IPS DF 6.9 (cell line): Measurements from ENCODE around the gene TMEM109.

Source experiments
- DNase-seq: peaks from one replicate; pipeline ENCODE4 v3.0.0-alpha.2; 2013; ENCODE audit warnings: low read depth, low spot score
- H3K27ac ChIP-seq: one replicate; pipeline ENCODE4 v1.5.1; 2013; ENCODE audit warnings: low read length, control low read depth
- H3K27me3 ChIP-seq: 2 replicates; pipeline ENCODE4 v1.6.1; 2013; ENCODE audit warnings: mild to moderate bottlenecking, low read length; ENCODE audit not compliant: control insufficient read depth, insufficient read depth
- H3K36me3 ChIP-seq: 2 replicates; pipeline ENCODE4 v1.6.1; 2013; ENCODE audit warnings: low read length; ENCODE audit not compliant: control insufficient read depth, insufficient read depth
- H3K4me1 ChIP-seq: 2 replicates; pipeline ENCODE4 v1.6.1; 2013; ENCODE audit warnings: low read length; ENCODE audit not compliant: control insufficient read depth, insufficient read depth
- H3K4me3 ChIP-seq: 2 replicates; pipeline ENCODE4 v1.5.1; 2013; ENCODE audit warnings: mild to moderate bottlenecking, low read length
- H3K9me3 ChIP-seq: 2 replicates; pipeline ENCODE4 v1.6.1; 2013; ENCODE audit warnings: low read length, inconsistent platforms; ENCODE audit not compliant: control insufficient read depth, insufficient read depth
- WGBS: extraction: QIAGEN DNeasy Blood & Tissue Kit; methylation state at CpG from one replicate; pipeline ENCODE4 v1.1.7; 2013; ENCODE audit warnings: mixed read lengths, missing lambda C conversion rate; ENCODE audit not compliant: insufficient read length, insufficient coverage; 5-methylcytosine and 5-hydroxymethylcytosine counted together

Gene TMEM109

GRCh38 chr11:60968223-60968622 lies 54.3 kb downstream of the TMEM109 start:
- no peak overlapping the region for H3K27ac ChIP-seq
- no peak overlapping the region for H3K4me3 ChIP-seq
- H3K9me3 ChIP-seq, result no peaks in the 10 kb centered on the region
- H3K4me1 ChIP-seq, result no peaks in the 10 kb centered on the region
- H3K36me3 ChIP-seq, result no peaks in the 10 kb centered on the region
- no peaks in the 10 kb centered on the region for H3K27me3 ChIP-seq
- no CpG with 5 or more reads among the region's 1 CpG for WGBS
- no peak for DNase-seq

DNA sequence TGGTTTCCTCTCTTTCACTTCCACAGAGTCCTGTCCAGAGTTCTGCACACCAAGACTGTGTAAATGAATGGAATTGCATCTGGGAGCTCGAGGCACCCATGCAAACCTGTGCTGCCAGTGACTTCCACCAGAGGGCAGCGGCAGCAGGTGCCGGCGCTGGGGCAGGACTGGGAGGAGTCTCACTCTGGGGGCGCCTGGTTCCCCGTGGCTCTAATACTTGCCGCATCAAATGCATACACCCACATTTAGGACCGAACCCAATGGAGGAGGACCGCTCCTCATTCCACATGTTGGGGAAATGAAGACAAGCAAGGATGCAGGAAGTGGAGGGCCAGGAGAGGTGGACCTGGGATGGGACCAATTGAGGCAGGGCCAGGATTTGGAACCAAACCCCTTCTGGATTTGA lies 56.4 kb downstream of the TMEM109 start:
- H3K4me3 ChIP-seq, result no peak overlapping the region
- no peaks in the 10 kb centered on the region for H3K9me3 ChIP-seq
- H3K27ac ChIP-seq, result no peak overlapping the region
- WGBS, result no CpG with 5 or more reads among the region's 9 CpGs
- no peaks in the 10 kb centered on the region for H3K36me3 ChIP-seq
- DNase-seq, result no peak
- no peaks in the 10 kb centered on the region for H3K27me3 ChIP-seq
- H3K4me1 ChIP-seq, result no peaks in the 10 kb centered on the region

GRCh38 chr11:60970890-60971289 lies 56.9 kb downstream of the TMEM109 start:
- no CpG with 5 or more reads among the region's 5 CpGs for WGBS
- no peak overlapping the region for H3K27ac ChIP-seq
- H3K4me1 ChIP-seq, result no peaks in the 10 kb centered on the region
- H3K9me3 ChIP-seq, result no peaks in the 10 kb centered on the region
- DNase-seq, result no peak
- H3K27me3 ChIP-seq, result no peaks in the 10 kb centered on the region
- H3K36me3 ChIP-seq, result no peaks in the 10 kb centered on the region
- no peak overlapping the region for H3K4me3 ChIP-seq

DNA sequence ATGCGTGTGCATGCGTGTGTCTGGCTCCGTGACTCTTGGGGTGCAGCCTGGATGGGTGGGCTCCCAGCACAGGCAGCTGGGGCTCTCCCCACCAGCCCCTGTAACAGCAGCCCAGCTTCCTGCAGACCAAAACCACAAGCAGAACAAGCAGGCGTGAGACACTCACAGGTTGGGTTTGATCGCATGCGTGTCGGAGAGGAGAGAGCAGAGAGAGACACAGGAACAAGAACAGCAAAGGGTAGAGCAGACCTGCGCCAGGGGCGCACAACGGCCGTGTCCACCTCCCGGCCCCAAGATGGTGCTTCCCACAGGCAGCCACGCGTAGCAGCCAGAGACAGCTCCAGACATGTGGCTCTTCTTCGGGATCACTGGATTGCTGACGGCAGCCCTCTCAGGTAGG lies 57.6 kb downstream of the TMEM109 start, which contains the start of gene CD6:
Gene CD6 (plus strand): TSS at position 161 of the 400 bp plus-strand sequence. CDS start 186 bp downstream, at position 347.
- Histone ChIP-seq H3K36me3 (no peaks in the 10 kb centered on the region), H3K27ac (no peak within 1 kb of the TSS), H3K27me3 (no peaks in the 10 kb centered on the region), H3K4me3 (no peak within 1 kb of the TSS), H3K9me3 (no peaks in the 10 kb centered on the region), H3K4me1 (no peaks in the 10 kb centered on the region)
- WGBS, result no CpG with 5 or more reads among the region's 16 CpGs
- no peak for DNase-seq

DNA sequence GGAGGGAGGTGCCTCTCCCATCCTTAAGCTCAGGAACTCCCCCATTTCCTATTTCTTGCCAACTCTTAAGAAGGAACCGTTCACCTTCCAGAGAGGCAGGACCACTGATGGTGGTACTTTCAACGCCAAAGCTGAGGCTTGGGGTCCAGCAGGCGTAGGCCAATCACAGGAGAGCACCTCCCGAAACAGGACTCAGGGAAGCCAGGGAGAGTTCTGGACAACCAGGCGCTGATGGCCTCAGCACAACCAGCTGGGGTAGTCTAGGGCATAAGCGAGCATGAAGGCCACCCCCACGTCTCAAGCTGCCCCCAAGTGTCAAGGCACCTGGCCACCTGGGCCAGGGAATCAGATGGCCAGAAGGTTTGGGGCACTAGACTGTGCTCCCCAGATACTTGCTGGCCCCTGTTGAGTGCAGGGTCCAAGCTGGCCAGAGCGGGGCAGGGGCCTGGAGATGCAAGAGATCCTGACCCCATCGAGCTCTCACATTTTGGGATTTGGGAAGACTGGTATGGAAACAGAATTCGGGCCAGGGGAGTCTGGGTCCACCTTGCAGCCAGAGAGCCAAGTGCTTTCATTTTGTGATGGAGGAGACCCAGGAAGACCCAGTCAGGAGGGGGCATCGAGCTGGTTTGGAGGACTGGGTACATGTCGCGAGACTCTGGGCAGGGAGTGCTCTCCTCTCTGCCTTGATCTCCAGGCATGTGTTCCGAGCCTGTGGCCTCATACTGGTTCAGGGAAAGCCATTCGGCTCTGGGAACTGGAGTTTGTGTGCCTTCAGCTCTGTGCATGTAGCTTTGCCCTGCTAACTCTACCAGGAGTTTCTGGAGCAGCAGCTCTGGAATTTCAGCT lies 58.4 kb downstream of the TMEM109 start:
- Histone ChIP-seq H3K4me1 (no peaks in the 10 kb centered on the region), H3K27me3 (no peaks in the 10 kb centered on the region), H3K4me3 (no peak overlapping the region), H3K27ac (no peak overlapping the region), H3K36me3 (no peaks in the 10 kb centered on the region), H3K9me3 (no peaks in the 10 kb centered on the region)
- WGBS, result no CpG with 5 or more reads among the region's 15 CpGs
- no peak for DNase-seq
